ENCODE results near the gene NTRK1.

The NTRK1 gene

DNA sequence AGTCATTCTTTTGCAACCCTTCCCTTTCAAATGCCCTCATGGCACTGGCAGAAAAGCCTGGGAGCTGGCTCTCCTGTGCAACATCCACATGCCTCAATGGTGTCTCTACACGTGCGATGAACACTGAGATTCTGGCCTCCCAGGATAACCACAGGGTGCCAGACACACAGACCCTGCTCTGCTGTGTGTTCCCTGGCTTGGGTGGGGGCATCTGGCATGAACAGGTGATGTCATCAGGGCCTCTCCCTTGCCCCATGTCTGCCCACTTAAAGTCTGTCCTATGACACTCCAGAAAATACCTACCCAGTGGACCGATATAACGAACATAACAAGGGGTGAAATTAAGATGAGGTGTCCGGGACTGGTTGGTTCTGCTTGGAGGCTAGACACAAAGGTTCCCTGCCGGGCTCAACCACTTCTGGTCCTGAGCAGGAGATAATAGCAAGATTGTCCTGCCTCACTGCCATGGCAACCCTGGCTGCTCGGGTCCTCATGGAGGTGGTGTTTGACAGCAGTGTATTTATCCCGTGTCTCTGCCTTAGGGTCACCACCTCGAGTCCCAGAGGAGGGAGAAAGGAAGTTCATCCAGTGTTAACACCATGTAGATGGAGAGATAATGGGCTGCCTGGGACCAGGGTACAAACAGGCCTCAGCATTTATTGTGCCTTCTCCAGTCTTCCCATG lies 21.1 kb upstream of the NTRK1 start:
- no peak for DNase-seq

DNA sequence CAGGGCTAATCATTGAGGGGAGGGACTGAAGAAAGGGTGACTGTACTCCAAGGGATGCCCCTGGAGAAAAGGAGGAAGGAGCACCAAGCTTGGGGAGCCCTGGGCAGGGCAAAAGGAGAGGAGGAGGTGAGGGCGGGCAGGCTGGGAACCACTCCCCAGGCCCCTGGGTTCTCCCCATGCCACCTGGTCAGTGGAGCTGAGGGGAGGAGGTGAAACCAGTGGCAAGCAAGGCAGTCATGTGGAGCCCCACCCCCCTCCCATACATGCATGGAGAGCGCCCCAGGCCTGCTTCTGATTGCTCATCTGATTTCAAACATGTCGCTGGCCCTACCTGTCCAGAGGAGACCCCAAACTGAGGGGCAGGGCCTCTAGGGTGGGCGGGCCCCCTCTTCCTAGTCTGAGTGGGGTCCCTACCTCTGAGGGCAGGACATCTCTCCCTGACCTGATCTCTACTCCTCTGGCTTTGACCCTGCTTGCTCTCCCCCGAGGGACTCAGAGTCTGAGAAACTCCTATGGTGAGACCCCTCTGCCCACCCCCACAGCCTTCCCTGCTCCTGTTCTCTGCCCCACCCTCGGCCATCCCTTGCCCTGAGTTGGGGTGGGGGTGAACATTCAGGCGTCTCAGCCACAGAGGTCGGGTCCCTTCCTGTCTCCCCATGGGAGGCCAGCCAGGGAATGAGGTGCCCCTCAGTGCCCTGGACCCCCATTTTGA lies 20.3 kb upstream of the NTRK1 start:
- peak; percentile 64 for DNase-seq

DNA sequence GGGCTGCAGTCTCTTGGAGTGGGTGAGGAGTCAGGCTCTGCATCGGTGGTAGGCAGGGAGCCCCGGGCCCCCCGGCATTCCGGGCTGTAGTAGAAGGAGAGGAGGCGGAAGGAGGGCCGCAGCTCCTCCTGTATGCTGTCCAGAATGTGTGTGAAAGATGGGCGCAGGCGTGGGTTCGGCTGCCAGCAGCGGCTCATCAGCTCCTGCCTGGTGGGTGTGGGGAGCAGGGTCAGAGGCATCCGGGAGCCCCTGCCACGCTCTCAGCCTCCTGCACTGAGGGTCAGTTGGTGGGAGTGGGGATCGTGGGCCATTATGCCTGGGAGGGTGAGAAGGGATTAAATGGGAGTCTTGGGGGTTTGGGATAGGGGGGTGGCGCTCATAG lies 19.8 kb upstream of the NTRK1 start:
- DNase-seq = no peak

DNA sequence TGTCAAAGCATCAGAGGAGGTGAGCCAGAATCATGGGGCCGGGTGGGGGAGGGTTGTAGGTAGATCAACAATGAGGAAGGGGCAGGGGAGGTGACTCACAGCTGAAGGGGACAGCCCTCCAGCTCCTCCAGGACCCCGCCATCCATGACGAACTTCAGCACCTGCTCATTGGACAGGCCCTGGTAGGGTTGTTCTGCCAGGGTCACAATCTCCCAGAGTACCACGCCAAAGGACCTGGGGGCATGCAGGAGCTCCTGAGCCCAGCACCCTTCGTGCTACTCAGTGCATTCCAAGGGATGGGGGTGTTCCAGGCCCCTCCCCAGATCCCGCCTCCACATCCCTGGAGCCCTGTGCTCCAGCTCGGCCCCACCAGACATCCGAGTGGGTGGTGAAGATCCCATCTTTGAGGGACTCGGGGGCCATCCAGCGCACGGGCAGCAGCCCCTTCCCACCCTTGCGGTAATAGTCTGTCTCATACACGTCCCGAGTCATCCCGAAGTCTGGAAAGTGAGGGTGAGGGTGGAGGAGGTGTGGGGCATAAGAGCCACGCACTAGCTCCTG lies 19.3 kb upstream of the NTRK1 start:
- DNase-seq = no peak

DNA sequence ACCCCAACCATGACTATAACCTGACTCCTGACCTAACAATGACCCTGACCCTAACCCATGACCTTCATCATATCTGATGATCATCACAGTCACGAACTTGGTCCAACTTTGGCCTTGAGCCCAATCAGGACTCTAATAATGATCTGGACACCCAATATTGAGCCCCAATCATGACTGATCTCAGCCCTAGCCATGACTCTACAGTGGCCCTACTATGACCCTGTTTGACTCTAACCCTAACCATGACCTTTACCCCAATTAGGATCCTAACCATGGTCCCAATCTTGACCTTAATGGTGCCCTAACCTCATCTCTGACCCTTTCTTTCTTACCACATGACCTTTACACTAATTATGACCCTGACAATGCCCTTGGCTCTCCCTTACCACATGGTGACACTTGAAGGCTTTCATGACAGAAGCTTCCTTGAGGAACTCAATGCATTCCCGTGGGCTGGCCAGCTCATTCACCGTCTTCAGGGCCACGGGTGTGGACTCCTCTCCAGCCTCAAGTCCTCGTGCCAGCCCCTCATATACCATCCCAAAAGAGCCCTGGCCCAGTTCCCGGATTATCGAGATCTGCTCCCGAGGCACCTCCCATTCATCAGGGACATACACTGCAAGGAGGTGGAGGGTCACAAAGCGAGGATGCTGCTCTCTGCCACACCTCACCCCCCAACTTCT lies 17.9 kb upstream of the NTRK1 start:
- no peak for DNase-seq

DNA sequence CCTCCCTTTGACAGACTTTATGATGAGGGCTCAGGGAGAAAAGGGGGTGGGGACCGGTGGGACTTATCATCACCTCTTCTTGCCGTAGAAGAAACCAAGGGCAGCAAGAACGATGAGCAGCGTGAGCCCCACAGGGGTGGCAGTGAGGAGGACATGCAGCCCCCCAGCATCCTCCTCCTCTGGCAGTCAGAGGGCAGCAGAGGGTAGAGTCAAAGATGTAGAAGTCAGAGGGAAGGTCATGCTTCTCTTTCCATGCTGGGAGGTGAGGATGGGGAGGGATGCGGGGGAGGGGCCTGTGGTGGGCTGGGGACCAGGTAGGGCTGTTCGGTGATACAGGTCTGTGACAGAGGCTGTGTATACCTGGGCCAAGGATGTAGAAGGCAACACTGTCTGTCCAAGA lies 16.6 kb upstream of the NTRK1 start:
- no peak for DNase-seq

DNA sequence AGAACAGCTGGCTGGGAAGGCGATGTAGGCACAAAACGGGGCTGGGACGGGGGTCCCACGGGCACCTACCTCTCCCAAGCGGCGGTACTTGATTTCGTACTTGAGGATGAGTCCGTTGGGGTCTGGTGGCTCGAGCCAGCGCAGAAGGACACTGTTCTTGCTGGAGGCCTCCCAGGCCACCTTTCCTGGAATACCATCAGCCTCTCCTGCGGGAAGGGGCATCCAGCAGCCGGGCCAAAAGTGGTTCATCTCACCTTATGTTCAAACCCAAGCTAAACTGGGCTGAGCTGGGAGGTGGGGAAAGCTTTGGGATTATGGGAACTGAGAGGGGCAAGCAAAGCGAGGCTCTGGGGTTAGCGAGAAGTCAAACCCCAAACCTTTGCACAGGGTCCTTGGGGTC lies 16.0 kb upstream of the NTRK1 start:
- DNase-seq = no peak

DNA sequence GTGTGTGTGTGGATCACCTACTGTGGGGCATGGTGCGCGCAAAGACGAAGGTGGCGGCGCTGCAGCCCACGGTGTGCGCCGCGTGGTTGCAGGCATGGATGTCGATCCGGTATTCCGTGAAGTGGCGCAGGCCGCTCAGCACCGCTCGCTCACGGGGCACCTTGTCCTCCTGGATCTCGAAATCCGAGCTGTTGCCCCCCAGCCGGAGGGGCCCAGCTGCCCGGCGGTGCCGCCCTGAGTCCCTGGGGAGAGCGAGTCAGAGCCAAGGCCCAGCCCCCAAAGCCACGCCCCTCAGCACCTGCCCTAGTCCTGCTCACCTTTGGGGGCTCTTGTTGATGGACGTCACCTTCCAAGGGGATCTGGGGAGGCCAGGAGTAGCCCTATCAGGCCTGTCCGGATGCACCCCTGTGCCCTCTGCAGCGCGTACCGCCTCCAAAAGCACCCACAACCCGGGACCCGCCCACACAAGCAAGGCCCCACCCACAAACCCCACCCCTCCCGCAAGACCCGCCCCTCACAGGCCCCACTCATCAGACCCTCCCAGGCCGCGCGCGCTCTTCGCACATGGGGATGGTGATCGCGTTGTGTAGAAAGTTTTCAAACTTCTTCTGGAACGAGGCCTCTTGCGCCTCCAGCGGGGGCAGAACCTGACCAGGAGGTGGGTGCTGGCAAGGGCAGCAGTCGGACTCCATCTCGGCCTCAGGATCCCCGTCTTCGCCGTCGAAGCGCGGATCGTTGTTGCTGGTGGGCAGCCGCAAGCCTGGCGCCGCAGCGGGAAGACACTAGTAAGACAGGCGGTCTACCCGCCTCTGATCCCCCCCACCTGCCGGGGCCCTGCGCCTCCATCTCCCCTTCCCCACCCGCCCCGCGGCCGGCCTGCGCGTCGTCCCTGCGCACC lies 15.4 kb upstream of the NTRK1 start:
- DNase-seq = peak; percentile 31

DNA sequence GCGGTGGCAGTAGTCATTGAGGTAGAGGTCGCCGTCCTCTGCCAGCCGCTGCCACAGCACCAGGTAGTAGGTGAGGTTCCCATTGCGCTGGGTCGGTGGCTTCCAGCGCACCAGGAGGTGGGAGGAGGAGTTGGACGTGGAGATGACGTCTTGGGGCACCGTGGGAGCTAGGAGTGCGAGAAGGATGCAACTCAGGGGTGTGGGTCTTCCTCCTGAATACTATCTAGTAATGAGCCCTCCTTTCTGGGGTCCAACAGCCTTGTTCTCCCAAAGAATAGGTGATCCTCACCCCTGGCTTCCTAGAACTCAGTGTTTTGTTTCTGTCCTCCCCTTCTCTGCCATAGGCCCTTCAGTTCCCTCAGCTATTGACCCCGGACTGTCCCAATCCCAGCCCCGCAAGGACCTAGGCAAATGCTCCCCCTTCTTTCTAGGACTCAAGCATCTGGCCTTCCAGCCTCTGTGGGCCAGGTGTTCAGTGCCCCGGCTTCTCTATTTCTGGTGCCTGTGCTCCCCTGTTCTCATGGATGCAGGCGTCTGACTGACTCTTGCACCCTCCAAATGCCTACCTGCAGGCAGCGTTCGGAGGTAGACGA lies 14.6 kb upstream of the NTRK1 start:
- DNase-seq = no peak

DNA sequence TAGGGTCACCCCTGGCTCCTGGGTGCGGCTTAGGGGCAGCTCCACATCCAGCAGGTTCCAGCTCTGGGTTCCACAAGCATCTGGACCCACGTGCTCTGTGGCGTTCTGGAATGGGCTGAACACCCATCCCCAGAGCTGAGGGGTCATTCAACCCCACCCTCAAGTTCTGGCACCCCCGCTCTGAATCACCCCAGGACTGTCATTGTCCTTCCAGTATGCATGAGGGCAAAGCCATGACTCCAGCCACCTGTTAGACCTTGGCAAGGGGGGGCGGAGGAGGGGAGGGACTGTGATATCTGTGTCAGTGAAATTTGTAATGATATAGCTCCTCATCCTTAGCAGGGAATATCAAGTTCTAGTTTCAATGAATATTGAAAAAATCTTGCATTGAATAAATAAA lies 14.0 kb upstream of the NTRK1 start:
- no peak for DNase-seq

DNA sequence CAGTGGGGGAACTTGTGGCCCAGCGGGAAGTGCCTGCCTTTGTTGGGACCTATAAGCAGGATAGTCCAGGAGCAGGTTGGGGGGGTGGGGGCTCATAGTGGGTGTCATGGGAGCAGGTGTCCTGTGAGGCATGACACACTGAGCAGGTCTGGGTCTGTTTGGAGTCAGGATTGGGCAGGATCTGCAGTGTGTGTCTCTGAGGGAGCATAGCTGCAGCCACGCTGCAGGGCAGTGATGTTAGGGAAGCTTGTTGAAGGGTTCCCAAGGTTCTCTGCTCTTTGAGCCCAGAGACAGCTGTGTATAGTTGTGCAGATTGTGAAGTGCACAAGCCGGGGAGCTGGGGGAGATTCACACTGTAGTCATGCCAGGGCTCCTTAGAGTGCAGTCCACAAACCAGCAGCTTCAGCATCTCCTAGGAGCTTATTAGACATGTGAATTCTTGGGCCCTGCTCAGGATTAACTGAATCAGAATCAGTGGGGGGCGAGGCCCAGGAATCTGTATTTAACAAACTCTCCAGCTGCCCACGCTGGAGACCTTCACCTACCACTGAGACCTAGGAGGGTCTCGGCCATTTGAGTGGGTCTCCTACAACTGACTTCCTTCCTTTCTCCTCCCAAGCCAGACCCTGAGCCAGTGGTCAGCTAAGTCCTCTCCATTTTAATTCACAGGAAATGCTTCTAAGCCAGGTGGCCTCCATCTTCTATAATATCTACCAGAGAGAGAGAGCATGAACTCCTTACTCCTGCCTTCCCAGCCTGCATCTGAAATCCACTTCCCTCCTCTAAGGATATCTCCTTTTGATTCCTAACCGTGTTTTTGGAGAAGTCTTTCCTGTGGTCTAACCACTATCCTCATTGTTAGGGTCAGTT lies 12.8 kb upstream of the NTRK1 start:
- DNase-seq = peak; percentile 2

DNA sequence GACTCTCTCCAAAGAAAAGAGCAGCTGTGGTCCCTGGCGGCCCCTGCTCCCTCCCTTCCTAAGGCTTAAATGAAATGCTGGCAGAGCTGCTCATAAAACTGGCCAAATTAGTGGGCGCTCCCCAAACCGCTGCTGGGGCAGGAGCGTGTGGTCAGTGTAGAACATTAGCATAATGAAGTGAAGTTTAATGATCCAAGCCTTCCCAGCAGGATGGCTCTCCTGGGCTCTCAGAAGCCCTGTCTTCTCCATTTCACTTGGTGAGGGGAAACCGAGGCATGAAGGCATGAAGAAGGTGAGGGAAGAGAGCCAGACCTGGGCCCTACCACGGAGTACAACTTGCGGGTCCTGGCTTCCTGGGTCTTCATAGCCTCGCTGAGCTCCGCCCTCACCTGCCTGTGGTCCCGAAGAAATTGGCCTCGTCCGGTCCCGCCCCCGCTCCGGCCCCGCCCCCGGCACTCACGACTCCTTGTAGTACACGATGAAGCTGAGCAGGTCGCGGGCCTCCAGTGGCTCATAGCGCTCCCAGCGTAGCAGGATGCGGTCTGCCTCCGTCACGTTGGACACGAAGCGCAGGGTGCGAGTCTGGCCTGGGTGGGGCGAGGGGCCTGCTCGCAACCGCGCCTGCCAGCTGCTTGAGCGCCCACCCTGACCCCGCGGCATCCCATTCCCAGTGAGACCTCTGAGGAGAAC lies 12.1 kb upstream of the NTRK1 start:
- peak; percentile 70 for DNase-seq

DNA sequence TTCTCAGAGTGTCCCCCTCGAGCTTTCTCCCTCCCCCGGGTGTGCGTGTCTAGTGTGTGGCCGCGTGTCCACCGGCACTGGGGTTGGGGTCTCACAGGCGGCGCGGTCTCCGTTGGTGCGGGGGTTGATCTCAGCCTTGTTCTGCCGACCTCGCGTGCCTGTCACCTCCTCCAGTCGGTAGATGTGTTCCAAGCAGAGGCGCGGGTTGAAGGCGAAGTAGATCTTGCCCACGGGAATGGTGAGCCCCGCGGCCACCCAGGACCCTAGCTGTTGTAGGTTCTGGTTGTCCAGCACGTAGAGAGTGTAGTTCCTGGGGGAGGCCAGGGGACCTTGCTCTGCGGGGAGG lies 11.5 kb upstream of the NTRK1 start:
- peak; percentile 1 for DNase-seq

DNA sequence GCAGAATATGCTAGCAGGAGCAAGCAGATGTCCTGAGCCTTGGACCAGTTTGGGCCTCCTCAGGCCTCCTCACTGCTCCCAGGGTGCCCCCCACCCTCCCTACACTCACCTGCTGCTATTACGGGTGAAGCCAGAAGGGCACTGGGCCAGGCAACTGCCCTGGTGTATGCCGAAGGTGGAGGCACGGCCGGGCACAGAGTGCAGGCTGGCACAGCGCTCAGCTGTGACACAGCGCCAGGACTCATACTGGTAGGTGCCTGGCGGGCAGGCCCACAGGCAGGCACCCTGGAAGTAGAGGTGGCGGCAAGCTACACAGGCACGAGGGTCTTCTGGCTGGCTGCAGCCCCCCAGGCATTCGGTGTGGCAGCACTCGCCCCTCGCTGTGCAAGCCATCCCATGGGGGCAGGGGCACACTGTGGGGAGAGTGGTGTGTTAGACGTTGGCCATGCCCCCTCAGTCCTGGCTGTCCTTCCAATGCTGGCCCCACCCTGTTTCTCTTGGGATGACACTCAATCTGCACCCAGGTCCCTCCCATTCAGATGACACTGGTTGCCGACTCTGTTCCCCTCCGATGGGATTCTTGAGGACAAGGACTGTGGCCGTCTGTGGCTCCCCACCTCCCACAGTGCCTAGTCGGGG lies 8.8 kb upstream of the NTRK1 start:
- peak; percentile 23 for DNase-seq

DNA sequence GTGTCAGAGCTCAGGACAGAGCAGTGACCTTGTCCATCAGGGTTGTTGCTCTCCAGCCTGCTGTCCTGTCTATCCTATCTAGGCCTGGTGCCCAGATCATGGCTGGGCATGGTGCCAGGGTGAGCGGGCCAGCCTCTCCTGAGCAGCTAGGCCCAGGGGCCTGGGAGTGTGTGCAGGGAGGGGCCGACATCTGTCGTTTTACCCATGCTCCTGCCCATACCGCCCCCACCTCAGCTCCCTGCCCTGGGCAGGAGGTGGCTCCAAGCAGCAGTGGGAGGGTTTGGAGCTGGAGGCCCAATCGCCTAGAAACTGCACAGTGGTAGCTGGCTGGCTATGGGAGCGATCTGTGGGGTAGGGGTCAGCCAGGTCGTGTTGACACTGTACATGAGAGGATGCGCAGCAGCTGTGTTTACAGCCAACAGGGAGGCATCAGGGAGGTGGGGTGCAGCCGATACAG lies 8.2 kb upstream of the NTRK1 start:
- peak; percentile 85 for DNase-seq

DNA sequence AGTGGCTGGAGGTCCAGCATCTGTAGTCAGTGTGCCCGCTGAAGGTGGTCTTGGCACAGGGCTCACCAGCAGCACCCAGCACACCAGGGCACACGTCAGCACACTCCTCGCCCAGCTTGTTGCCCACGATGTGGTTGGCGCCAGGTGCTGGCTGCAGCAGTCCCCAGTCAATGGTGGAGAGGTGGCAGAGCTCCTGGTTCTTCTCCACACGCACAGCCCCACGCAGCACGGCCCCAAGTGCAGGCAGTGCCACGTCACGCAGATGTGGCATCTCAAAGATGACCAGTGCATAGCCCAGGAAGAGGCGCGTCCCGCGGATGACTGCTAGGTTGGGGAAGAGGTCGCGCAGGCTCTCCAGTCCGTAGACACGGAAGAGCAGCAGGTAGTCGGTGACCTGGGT lies 6.9 kb upstream of the NTRK1 start:
- DNase-seq = no peak

DNA sequence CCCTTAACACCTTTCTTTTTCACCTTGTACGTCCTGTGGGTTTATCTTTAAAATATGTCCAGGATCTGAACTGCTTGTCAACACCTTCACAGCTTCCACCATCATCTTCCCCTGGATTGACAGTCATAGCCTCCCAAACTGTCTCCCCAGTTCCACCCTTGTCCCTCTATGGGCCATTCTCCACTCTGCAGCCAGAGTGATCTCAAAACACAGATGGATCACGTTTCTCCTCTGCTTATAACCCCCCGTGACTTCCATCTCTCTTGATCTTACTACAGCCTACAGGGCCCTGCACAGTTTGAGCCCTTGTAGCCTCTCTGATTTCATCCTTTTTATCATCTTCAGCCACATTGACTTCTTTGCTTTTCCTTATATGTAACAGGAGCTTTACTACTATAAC lies 6.0 kb upstream of the NTRK1 start:
- no peak for DNase-seq

DNA sequence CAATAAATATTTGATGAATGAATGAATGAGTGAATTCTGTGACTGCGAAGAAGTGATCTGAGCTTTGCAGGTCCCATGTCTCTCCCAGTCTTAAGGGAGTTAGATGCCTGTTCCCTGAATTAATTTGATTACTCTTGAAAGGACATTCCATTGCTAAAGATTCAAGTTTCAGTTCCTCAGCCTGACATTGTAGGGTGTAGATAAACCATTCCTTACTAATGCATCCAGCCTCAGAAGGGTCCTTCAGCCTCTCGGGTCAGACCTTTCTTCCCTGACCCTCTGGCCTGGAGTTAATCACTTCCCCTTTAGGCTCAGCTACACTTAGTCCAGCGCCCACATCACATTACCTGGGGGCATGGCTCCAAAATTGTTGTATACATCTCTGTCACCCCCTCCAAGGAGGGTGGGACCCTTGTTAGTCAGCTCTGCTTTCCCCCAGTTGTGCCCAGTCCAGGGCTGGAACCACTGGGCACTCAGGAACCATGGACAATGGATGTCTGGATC lies 4.3 kb upstream of the NTRK1 start:
- no peak for DNase-seq

DNA sequence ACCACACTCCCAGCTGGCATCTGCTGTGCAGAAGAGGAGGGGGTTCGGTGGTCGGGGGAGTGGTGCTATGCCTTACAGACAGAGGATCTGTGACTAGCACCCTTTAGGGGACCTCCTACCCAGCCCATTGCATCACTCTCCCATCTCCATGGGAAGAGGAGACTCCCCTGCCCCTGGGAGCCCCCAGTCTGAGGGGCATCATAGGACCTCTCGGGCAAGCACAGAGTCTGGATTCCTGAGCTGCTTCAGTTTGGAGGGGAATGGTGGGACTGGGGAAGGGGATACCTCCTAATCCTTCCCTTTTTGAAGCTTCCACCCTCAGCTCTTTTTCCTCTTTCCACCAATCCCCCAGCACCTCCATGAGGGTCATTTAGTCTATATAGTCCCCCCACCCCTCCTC lies 3.1 kb upstream of the NTRK1 start:
- DNase-seq = no peak

DNA sequence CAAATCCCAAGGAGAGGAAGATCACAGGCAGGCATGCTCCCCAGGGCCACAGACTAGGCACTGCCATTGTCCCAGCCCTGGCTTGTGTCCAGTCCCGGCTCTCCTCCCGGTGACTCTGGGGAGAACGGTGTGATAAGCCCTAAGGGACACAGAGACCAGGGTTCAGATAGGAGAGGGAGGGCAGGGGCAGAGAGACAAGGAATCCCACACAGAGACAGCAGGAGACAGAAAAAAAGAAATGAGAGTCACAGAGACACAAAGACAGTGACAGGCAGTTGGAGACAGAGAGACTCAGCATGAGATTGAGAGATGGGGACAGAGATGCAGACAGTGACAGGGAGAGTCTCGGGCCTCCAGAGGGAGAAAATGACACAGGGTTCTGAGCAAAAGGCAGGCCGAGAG lies 2.1 kb upstream of the NTRK1 start:
- no peak for DNase-seq

All from RPMI8226 (cell line).